ENCODE results near the gene PRSS22.

DNA sequence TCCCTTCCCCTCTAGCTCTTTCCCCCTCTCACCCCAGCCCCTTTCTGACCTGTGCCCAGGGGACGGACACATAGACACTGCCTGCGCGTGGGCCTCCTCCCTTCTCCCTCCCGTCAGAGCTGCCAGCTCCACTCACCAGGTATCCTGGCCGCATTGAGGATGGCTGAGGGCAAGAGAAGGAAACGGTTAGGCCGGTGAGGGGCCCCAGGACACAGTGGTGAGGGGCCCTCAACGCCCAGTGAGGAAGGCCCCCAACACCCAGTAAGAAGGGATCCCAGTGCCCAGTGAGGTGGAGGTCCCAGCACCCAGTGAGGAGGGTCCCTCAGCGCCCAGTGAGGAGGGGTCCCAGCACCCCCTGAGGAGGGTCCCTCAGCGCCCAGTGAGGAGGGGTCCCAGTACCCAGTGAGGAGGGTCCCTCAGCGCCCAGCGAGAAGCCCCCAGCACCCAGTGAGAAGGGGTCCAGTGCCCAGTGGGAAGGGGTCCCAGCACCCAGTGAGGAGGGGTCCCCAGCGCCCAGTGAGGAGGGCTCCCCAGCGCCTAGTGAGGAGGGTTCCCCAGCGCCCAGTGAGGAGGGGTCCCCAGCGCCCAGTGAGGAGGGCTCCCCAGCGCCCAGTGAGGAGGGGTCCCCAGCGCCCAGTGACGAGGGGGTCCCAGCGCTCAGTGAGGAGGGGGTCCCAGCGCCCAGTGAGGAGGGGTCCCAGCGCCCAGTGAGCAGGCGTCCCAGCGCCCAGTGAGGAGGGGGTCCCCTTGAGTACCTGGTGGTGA, 1.1 kb downstream of the PRSS22 start:
- TF ChIP-seq, protein P1, sequence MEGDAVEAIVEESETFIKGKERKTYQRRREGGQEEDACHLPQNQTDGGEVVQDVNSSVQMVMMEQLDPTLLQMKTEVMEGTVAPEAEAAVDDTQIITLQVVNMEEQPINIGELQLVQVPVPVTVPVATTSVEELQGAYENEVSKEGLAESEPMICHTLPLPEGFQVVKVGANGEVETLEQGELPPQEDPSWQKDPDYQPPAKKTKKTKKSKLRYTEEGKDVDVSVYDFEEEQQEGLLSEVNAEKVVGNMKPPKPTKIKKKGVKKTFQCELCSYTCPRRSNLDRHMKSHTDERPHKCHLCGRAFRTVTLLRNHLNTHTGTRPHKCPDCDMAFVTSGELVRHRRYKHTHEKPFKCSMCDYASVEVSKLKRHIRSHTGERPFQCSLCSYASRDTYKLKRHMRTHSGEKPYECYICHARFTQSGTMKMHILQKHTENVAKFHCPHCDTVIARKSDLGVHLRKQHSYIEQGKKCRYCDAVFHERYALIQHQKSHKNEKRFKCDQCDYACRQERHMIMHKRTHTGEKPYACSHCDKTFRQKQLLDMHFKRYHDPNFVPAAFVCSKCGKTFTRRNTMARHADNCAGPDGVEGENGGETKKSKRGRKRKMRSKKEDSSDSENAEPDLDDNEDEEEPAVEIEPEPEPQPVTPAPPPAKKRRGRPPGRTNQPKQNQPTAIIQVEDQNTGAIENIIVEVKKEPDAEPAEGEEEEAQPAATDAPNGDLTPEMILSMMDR (IDR thresholded peaks at IDR 0.05), result no peak
- no peak for TF ChIP-seq EP300 (IDR thresholded peaks at IDR 0.05; ENCODE audit: low read depth)
